Measurements from ENCODE around the gene RAB43.

Gene RAB43

GRCh38 chr3:129060276-129061022 lies 61.2 kb downstream of the RAB43 start, which contains the start of gene GP9:
GP9 (plus strand) TSS chr3:129060779; CDS start chr3:129061740, 961 bp downstream.
- DNase-seq, result no peak

GRCh38 chr3:129059311-129059958 lies 62.2 kb downstream of the RAB43 start:
- no peak for DNase-seq

- DNase-seq, result no peak
Observed at GRCh38 chr3:129058441-129059200, 63.0 kb downstream of the RAB43 start.

- DNase-seq, result no peak
Observed at GRCh38 chr3:129057249-129057648, 64.4 kb downstream of the RAB43 start.

GRCh38 chr3:129056451-129057173 lies 65.0 kb downstream of the RAB43 start:
- DNase-seq, result no peak

GRCh38 chr3:129054605-129055104 lies 66.9 kb downstream of the RAB43 start:
- no peak for DNase-seq

GRCh38 chr3:129052675-129053074 lies 68.9 kb downstream of the RAB43 start:
- no peak for DNase-seq

GRCh38 chr3:129051871-129052340 lies 69.7 kb downstream of the RAB43 start:
- DNase-seq, result no peak

- no peak for DNase-seq
Observed at GRCh38 chr3:129050556-129051295, 70.9 kb downstream of the RAB43 start.

- no peak for DNase-seq
Observed at GRCh38 chr3:129047553-129047839, 74.1 kb downstream of the RAB43 start.

GRCh38 chr3:129046732-129047552 lies 74.7 kb downstream of the RAB43 start:
- DNase-seq, result no peak

- peak; percentile 14 for DNase-seq
Observed at GRCh38 chr3:129046037-129046731, 75.4 kb downstream of the RAB43 start.

GRCh38 chr3:129045675-129046036 lies 75.9 kb downstream of the RAB43 start:
- DNase-seq, result no peak

GRCh38 chr3:129040579-129041300 lies 80.9 kb downstream of the RAB43 start:
- no peak for DNase-seq

- DNase-seq, result no peak
Observed at GRCh38 chr3:129040039-129040336, 81.6 kb downstream of the RAB43 start.

- DNase-seq, result peak; percentile 55
Observed at GRCh38 chr3:129039271-129040038, 82.1 kb downstream of the RAB43 start.

GRCh38 chr3:129038121-129038855 lies 83.3 kb downstream of the RAB43 start:
- DNase-seq, result no peak
